SK-N-SH (cell line): ENCODE data around the gene LDB2. TPM values are rescaled to one million over a fixed set of nuclear protein-coding genes. Genes with fewer than 3 reads are reported as not detected.

Experiments
- CTCF ChIA-PET: fragments of 300-600, 350-600 bp; formaldehyde crosslinking; extraction: SDS; loops from one replicate; lab custom pipeline; 2021; lab: Yijun Ruan, JAX
- POLR2A ChIA-PET: fragments of 350-600 bp; sonication (Branson Sonifier 250); formaldehyde crosslinking; extraction: SDS; loops from one replicate; lab custom pipeline; 2020; ENCODE audit warnings: antibody characterized with exemption, inconsistent platforms; lab: Yijun Ruan, JAX
- DNase-seq: peaks from one replicate; pipeline ENCODE4 v3.0.0; 2012
- H2AFZ ChIP-seq: fragments of 200-600 bp; sonication (generic); 2 replicates; pipeline ENCODE4 v1.8.1; 2016; ENCODE audit warnings: antibody characterized with exemption, mild to moderate bottlenecking, low read depth
- H3F3A ChIP-seq: fragments of 200-600 bp; sonication (generic); replicated peaks from 2 replicates; pipeline ENCODE3; 2016; ENCODE audit warnings: antibody characterized with exemption, mild to moderate bottlenecking; ENCODE audit not compliant: insufficient read depth
- H3K27ac ChIP-seq, 2 experiments: fragments of 200-500 bp in 1 of 2; fragments of 200-600 bp in 1 of 2; sonication (Bioruptor generic) in 1 of 2; sonication (generic), shearing (Covaris generic) in 1 of 2; 2 replicates each; pipeline versions ENCODE4 v1.5.1 to v1.6.1; 2014 to 2016; ENCODE audit warnings: low read depth in 2 of 2, inconsistent platforms in 1 of 2, low read length in 1 of 2, mild to moderate bottlenecking in 1 of 2, mixed read lengths in 1 of 2
- H3K27me3 ChIP-seq: fragments of 200-600 bp; sonication (generic), shearing (Covaris generic); 2 replicates; pipeline ENCODE4 v1.6.1; 2016; ENCODE audit warnings: mixed run types; ENCODE audit not compliant: insufficient read depth
- H3K36me3 ChIP-seq, 2 experiments: fragments of 200-500 bp in 1 of 2; fragments of 200-600 bp in 1 of 2; sonication (Bioruptor generic) in 1 of 2; sonication (generic) in 1 of 2; replicated peaks in 1 of 2; 2 replicates each; pipeline versions ENCODE3 to v1.5.1; 2014 to 2016; ENCODE audit warnings: low read length in 1 of 2, mild to moderate bottlenecking in 1 of 2; ENCODE audit not compliant: insufficient read depth in 2 of 2, control insufficient read depth in 1 of 2
- H3K4me1 ChIP-seq, 2 experiments: fragments of 200-500 bp in 1 of 2; fragments of 200-600 bp in 1 of 2; sonication (Bioruptor generic) in 1 of 2; sonication (generic), shearing (Covaris generic) in 1 of 2; 2 replicates each; pipeline versions ENCODE4 v1.5.1 to v1.6.1; 2014 to 2016; ENCODE audit warnings: low read depth in 1 of 2, low read length in 1 of 2, mixed run types in 1 of 2; ENCODE audit not compliant: insufficient read depth in 2 of 2, control insufficient read depth in 1 of 2
- H3K4me2 ChIP-seq: fragments of 200-600 bp; sonication (generic), shearing (Covaris generic); 2 replicates; pipeline ENCODE4 v1.6.1; 2017; ENCODE audit warnings: mixed run types
- H3K4me3 ChIP-seq, 2 experiments: fragments of 200-500 bp in 1 of 2; fragments of 200-600 bp in 1 of 2; sonication (Bioruptor generic) in 1 of 2; sonication (generic), shearing (Covaris generic) in 1 of 2; 2 replicates each; pipeline versions ENCODE4 v1.5.1 to v1.8.1; 2014 to 2016; ENCODE audit warnings: low read depth in 2 of 2, inconsistent platforms in 1 of 2, low read length in 1 of 2, mild to moderate bottlenecking in 1 of 2, mixed read lengths in 1 of 2, moderate library complexity in 1 of 2
- H3K79me2 ChIP-seq: fragments of 200-600 bp; sonication (generic); 2 replicates; pipeline ENCODE4 v1.8.1; 2017; ENCODE audit warnings: mild to moderate bottlenecking; ENCODE audit not compliant: insufficient read depth
- H3K9ac ChIP-seq: fragments of 200-600 bp; sonication (generic); 2 replicates; pipeline ENCODE4 v1.6.1; 2017; ENCODE audit warnings: mixed run types
- H3K9me2 ChIP-seq: fragments of 200-600 bp; sonication (generic); 2 replicates; pipeline ENCODE4 v1.6.1; 2017; ENCODE audit warnings: mixed run types
- H3K9me3 ChIP-seq: fragments of 200-600 bp; sonication (generic); 2 replicates; pipeline ENCODE4 v1.6.1; 2017; ENCODE audit warnings: mixed run types, mild to moderate bottlenecking, moderate library complexity
- H4K20me1 ChIP-seq: fragments of 200-600 bp; sonication (generic); 2 replicates; pipeline ENCODE4 v1.6.1; 2017; ENCODE audit warnings: mild to moderate bottlenecking, mixed run types; ENCODE audit not compliant: insufficient read depth
- CHD2 ChIP-seq: fragments of 150-350 bp; IDR thresholded peaks from 2 replicates; pipeline ENCODE4 v1.6.1; 2018; ENCODE audit warnings: low read length; ENCODE audit not compliant: partially characterized antibody
- ELF1 ChIP-seq: IDR thresholded peaks from 2 replicates; pipeline ENCODE4 v1.4.0; 2012
- EP300 ChIP-seq, 2 experiments: IDR thresholded peaks; 2 replicates each; pipeline versions ENCODE4 v1.4.0 to v1.6.1; 2012; ENCODE audit warnings: borderline replicate concordance in 1 of 2, low read depth in 1 of 2, low read length in 1 of 2
- EZH2phosphoT487 ChIP-seq: fragments of 200-600 bp; sonication (generic); IDR thresholded peaks from 2 replicates; pipeline ENCODE4 v1.6.1; 2017; ENCODE audit warnings: low read depth, mixed run types, mild to moderate bottlenecking, antibody characterized with exemption, moderate library complexity, borderline replicate concordance
- FOSL2 ChIP-seq: IDR thresholded peaks from 2 replicates; pipeline ENCODE4 v1.4.0; 2012; ENCODE audit warnings: low read depth, mild to moderate bottlenecking, moderate library complexity, borderline replicate concordance
- FOXJ3 ChIP-seq: sonication (generic); formaldehyde crosslinking; IDR thresholded peaks from 2 replicates; pipeline ENCODE4 v1.5.1; 2020; ENCODE audit warnings: mild to moderate bottlenecking, missing genetic modification reagents
- FOXM1 ChIP-seq: IDR thresholded peaks from 2 replicates; pipeline ENCODE4 v1.4.0; 2012; ENCODE audit warnings: low read depth, mild to moderate bottlenecking
- GATA2 ChIP-seq: sonication (generic); formaldehyde crosslinking; IDR thresholded peaks from 2 replicates; pipeline ENCODE4 v1.5.0; 2020; ENCODE audit warnings: mild to moderate bottlenecking, missing genetic modification reagents
- JUND ChIP-seq: IDR thresholded peaks from 2 replicates; pipeline ENCODE4 v1.4.0; 2012
- MEF2A ChIP-seq: IDR thresholded peaks from 2 replicates; pipeline ENCODE4 v1.4.0; 2012; ENCODE audit warnings: low read depth, borderline replicate concordance
- MXI1 ChIP-seq: IDR thresholded peaks from 2 replicates; pipeline ENCODE4 v1.6.1; 2012; ENCODE audit warnings: mild to moderate bottlenecking, low read depth, low read length, improper control_type of control experiment
- NFIC ChIP-seq: IDR thresholded peaks from 2 replicates; pipeline ENCODE4 v1.4.0; 2012; ENCODE audit warnings: borderline replicate concordance
- NRF1 ChIP-seq: IDR thresholded peaks from 2 replicates; pipeline ENCODE4 v1.6.1; 2012; ENCODE audit warnings: low read depth, mild to moderate bottlenecking, low read length
- POLR2AphosphoS5 ChIP-seq: IDR thresholded peaks from 2 replicates; pipeline ENCODE4 v1.6.1; 2012; ENCODE audit warnings: low read depth, low read length
- RAD21 ChIP-seq: IDR thresholded peaks from 2 replicates; pipeline ENCODE4 v1.6.1; 2012; ENCODE audit warnings: mild to moderate bottlenecking, low read length
- RCOR1 ChIP-seq: fragments of 150-350 bp; IDR thresholded peaks from 2 replicates; pipeline ENCODE4 v1.6.1; 2017; ENCODE audit warnings: antibody characterized with exemption, low read length
- RXRA ChIP-seq: IDR thresholded peaks from 2 replicates; pipeline ENCODE4 v1.4.0; 2012; ENCODE audit warnings: low read depth, mild to moderate bottlenecking, borderline replicate concordance
- SIN3A ChIP-seq: IDR thresholded peaks from 2 replicates; pipeline ENCODE4 v1.6.1; 2012; ENCODE audit warnings: low read depth, mild to moderate bottlenecking, low read length, moderate library complexity, borderline replicate concordance
- SMC3 ChIP-seq: IDR thresholded peaks from 2 replicates; pipeline ENCODE4 v1.6.1; 2012; ENCODE audit warnings: low read depth, low read length, improper control_type of control experiment
- TAF1 ChIP-seq: IDR thresholded peaks from 2 replicates; pipeline ENCODE4 v1.6.1; 2012; ENCODE audit warnings: low read depth, mild to moderate bottlenecking, low read length, moderate library complexity, borderline replicate concordance
- TCF12 ChIP-seq: IDR thresholded peaks from 2 replicates; pipeline ENCODE4 v1.4.0; 2012
- TEAD4 ChIP-seq: IDR thresholded peaks from 2 replicates; pipeline ENCODE4 v1.4.0; 2012; ENCODE audit warnings: mild to moderate bottlenecking, borderline replicate concordance; ENCODE audit not compliant: insufficient read depth
- YY1 ChIP-seq: IDR thresholded peaks from 2 replicates; pipeline ENCODE4 v1.4.0; 2012; ENCODE audit warnings: low read depth, mild to moderate bottlenecking
- WGBS: methylation state at CpG from one replicate; pipeline ENCODE4 v1.1.6; 2017; ENCODE audit warnings: low lambda C conversion rate; 5-methylcytosine and 5-hydroxymethylcytosine counted together
- polyA plus RNA-seq, 3 experiments: library from polyadenylated mRNA; depleted of rRNA; stranded (reverse); fragments of >200 nt; gene quantifications; 2 replicates each; pipeline ENCODE4 v1.2.3, GENCODE V29; 2012
- TF ChIP-seq, protein P1 (sequence below): fragments of 200-600 bp; sonication (generic); IDR thresholded peaks from 2 replicates; pipeline ENCODE4 v1.6.1; 2017; ENCODE audit warnings: antibody characterized with exemption, mild to moderate bottlenecking, moderate library complexity
- TF ChIP-seq, protein P2 (sequence below): IDR thresholded peaks from 2 replicates; pipeline ENCODE4; 2012
- TF ChIP-seq, protein P3 (sequence below): IDR thresholded peaks from 2 replicates; pipeline ENCODE4 v1.4.0; 2012; ENCODE audit warnings: low read depth, borderline replicate concordance
- TF ChIP-seq, protein P4 (sequence below): fragments of 150-350 bp; IDR thresholded peaks from 2 replicates; pipeline ENCODE4 v1.6.1; 2017; ENCODE audit warnings: antibody characterized with exemption, low read length, low read depth, borderline replicate concordance

The LDB2 gene
- polyA plus RNA-seq, 1 of the 3 experiments (the other 2 are of a cell fraction) = 11.0 TPM

DNA sequence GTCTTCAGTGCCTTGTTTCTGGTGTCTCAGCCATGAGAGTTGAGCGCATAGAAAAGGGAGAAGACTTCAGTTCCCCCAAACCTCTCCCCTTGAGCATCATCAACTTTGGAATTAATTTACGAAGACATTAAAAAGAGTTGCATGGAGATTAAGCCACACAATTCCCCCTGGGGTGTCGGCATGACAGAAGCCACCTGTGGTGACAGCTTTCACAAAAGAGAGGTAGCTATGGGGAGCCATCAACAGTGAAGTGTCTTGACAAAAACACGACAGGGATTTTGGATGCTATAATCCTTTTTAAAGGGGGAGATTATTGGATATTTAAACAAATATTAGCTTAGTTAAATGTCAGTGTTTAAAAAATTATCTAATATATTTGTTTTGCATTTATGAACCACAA lies 307.6 kb downstream of the LDB2 start:
- no peaks in the 10 kb centered on the region for H3K9me3 ChIP-seq
- no peaks in the 10 kb centered on the region for H3K4me1 ChIP-seq
- H3K4me2 ChIP-seq = no peak overlapping the region
- no peak for DNase-seq
- ChIA-PET POLR2A (no interaction called here), CTCF (no interaction called here)
- peaks cover 0 to 5% of the 10 kb centered on the region in 2 experiments for H3K36me3 ChIP-seq
- H3K27me3 ChIP-seq = no peaks in the 10 kb centered on the region
- TF ChIP-seq TEAD4 = no peak
- no peak for TF ChIP-seq JUND
- no peak for TF ChIP-seq YY1
- no peak for TF ChIP-seq MXI1
- no peak for TF ChIP-seq CHD2
- TF ChIP-seq GATA2 (CRISPR knock-in tag) = no peak
- no peak for TF ChIP-seq NRF1
- no peak for TF ChIP-seq MEF2A
- no peak for TF ChIP-seq RCOR1
- TF ChIP-seq, protein P1, sequence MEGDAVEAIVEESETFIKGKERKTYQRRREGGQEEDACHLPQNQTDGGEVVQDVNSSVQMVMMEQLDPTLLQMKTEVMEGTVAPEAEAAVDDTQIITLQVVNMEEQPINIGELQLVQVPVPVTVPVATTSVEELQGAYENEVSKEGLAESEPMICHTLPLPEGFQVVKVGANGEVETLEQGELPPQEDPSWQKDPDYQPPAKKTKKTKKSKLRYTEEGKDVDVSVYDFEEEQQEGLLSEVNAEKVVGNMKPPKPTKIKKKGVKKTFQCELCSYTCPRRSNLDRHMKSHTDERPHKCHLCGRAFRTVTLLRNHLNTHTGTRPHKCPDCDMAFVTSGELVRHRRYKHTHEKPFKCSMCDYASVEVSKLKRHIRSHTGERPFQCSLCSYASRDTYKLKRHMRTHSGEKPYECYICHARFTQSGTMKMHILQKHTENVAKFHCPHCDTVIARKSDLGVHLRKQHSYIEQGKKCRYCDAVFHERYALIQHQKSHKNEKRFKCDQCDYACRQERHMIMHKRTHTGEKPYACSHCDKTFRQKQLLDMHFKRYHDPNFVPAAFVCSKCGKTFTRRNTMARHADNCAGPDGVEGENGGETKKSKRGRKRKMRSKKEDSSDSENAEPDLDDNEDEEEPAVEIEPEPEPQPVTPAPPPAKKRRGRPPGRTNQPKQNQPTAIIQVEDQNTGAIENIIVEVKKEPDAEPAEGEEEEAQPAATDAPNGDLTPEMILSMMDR = no peak
- TF ChIP-seq TCF12 = no peak
- no peak for TF ChIP-seq SIN3A
- no peak for TF ChIP-seq SMC3
- TF ChIP-seq EZH2phosphoT487 = no peak
- TF ChIP-seq ELF1 = no peak
- no peak for TF ChIP-seq TAF1
- no peak for TF ChIP-seq EP300 (IDR thresholded peaks at IDR 0.05; ENCODE audit: borderline replicate concordance in 1 of 2, low read depth in 1 of 2, low read length in 1 of 2)
- no peak for TF ChIP-seq RXRA
- no peak for TF ChIP-seq NFIC
- TF ChIP-seq FOXJ3 (CRISPR knock-in tag) = no peak
- H3K27ac ChIP-seq = no peak overlapping the region
- H3K4me3 ChIP-seq = no peak overlapping the region
- no peaks in the 10 kb centered on the region for H3K79me2 ChIP-seq
- H3F3A ChIP-seq = no peaks in the 10 kb centered on the region
- no peak overlapping the region for H2AFZ ChIP-seq
- H4K20me1 ChIP-seq = no peaks in the 10 kb centered on the region
- no peaks in the 10 kb centered on the region for H3K9me2 ChIP-seq
- H3K9ac ChIP-seq = no peak overlapping the region
- WGBS = 53% methylated on average over 4 of the region's 4 CpGs

DNA sequence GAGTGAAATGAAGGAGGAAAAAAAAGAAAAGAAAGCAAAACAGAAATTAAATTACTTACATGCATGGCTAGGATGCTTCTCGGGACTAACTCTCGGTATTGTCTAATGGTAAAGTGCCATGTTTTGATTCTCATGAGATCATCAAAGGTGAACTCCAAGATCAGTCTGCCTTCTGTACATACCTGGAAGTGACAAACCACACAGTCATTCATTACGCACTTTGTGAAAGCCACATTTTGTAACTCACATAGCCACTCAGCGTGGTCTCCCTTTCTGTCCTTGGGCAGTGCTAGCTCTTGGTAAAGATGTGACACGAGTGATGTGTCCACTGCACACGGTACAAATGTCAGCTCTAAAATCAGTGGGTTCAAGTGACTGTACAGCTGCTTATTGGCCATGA lies 309.8 kb downstream of the LDB2 start:
- H3K9me3 ChIP-seq = no peaks in the 10 kb centered on the region
- no peak overlapping the region for H3K4me3 ChIP-seq
- 0 out of 4 replicates have a peak, but pooled peaks cover 0 to 4% of the 10 kb centered on the region in 2 experiments for H3K4me1 ChIP-seq
- no peak overlapping the region for H3K9ac ChIP-seq
- H3K9me2 ChIP-seq = no peaks in the 10 kb centered on the region
- CTCF ChIA-PET = no interaction called here
- H3K27ac ChIP-seq = no peak overlapping the region
- TF ChIP-seq RXRA = no peak
- no peak for TF ChIP-seq RAD21
- no peak for TF ChIP-seq POLR2AphosphoS5
- no peak for TF ChIP-seq NFIC
- TF ChIP-seq, protein P2, sequence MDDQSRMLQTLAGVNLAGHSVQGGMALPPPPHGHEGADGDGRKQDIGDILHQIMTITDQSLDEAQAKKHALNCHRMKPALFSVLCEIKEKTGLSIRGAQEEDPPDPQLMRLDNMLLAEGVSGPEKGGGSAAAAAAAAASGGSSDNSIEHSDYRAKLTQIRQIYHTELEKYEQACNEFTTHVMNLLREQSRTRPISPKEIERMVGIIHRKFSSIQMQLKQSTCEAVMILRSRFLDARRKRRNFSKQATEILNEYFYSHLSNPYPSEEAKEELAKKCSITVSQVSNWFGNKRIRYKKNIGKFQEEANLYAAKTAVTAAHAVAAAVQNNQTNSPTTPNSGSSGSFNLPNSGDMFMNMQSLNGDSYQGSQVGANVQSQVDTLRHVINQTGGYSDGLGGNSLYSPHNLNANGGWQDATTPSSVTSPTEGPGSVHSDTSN = no peak
- TF ChIP-seq, protein P3, sequence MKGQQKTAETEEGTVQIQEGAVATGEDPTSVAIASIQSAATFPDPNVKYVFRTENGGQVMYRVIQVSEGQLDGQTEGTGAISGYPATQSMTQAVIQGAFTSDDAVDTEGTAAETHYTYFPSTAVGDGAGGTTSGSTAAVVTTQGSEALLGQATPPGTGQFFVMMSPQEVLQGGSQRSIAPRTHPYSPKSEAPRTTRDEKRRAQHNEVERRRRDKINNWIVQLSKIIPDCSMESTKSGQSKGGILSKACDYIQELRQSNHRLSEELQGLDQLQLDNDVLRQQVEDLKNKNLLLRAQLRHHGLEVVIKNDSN = no peak
- TF ChIP-seq FOXM1 = no peak
- TF ChIP-seq EZH2phosphoT487 = no peak
- TF ChIP-seq NRF1 = no peak
- no peak for TF ChIP-seq TEAD4
- no peak for TF ChIP-seq TCF12
- no peak for TF ChIP-seq CHD2
- TF ChIP-seq, protein P4, sequence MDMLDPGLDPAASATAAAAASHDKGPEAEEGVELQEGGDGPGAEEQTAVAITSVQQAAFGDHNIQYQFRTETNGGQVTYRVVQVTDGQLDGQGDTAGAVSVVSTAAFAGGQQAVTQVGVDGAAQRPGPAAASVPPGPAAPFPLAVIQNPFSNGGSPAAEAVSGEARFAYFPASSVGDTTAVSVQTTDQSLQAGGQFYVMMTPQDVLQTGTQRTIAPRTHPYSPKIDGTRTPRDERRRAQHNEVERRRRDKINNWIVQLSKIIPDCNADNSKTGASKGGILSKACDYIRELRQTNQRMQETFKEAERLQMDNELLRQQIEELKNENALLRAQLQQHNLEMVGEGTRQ = no peak
- no peak for TF ChIP-seq FOSL2
- no peak for TF ChIP-seq SIN3A
- TF ChIP-seq ELF1 = no peak
- no peak for TF ChIP-seq JUND
- TF ChIP-seq, all 33 proteins: peak for 0
- WGBS = 86% methylated on average over 6 of the region's 6 CpGs
- Histone ChIP-seq H2AFZ (no peak overlapping the region), H4K20me1 (no peaks in the 10 kb centered on the region), H3K27me3 (no peaks in the 10 kb centered on the region), H3F3A (no peaks in the 10 kb centered on the region), H3K79me2 (no peaks in the 10 kb centered on the region), H3K4me2 (no peak overlapping the region), H3K36me3 (peaks cover 0 to 5% of the 10 kb centered on the region in 2 experiments)
- POLR2A ChIA-PET = no interaction called here
- no peak for DNase-seq
